ENCODE results near the gene IRF2BP2. TPM values are rescaled to one million over a fixed set of nuclear protein-coding genes. Genes with fewer than 3 reads are reported as not detected.

IRF2BP2 gene
- total and polyA plus RNA-seq, 11 donors: 36.1 to 126 (median 80.1) TPM

DNA sequence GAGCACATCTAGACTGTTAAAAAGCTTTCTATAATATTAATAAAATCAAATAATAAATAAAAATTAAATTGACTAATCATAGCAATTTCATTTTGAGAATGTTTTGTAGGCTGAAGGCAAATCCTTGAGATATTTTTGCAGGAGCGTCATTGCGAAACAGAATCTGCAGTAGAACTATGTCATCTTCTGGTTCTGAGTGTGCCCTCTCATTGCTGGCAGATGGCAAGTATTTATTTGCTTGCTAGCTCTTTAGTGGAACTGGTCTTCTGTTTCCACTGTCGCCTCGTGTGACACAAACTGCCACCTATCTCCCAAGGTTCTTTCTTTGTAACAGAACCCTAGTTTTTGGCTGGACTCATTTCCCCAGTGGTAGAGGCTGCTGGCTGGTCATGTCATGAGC is 19.0 kb upstream of the IRF2BP2 start:
- Histone ChIP-seq H3K27ac (no peak overlapping the region), H3K4me1 (peaks cover 0 to 18% (median 2%) of the 10 kb centered on the region in 12 donors), H3K36me3 (no peaks in the 10 kb centered on the region), H3K27me3 (no peaks in the 10 kb centered on the region), H3K4me3 (no peak overlapping the region), H3K9me3 (no peaks in the 10 kb centered on the region)
- ATAC-seq (no peak), DNase-seq (no peak)
- 82 to 98% (median 91%) methylated on average over 4 of the region's 4 CpGs for WGBS, 4 donors
- TF ChIP-seq POLR2A (IDR thresholded peaks at IDR 0.05): no peak
- TF ChIP-seq CTCF (IDR thresholded peaks at IDR 0.05): no peak
- intact Hi-C loops (cut with DNase I): loop anchor here in 4 of 10 donors (5.0 to 10.0 kb wide), 3 partner anchors 33 to 196 kb away; no protein-coding TSS in a partner anchor

- WGBS, 4 donors: 90 to 99% (median 95%) methylated on average over 5 of the region's 5 CpGs
- DNase-seq: no peak
- H3K4me3 ChIP-seq: no peak overlapping the region
- peaks cover 0 to 20% (median 2%) of the 10 kb centered on the region in 12 donors for H3K4me1 ChIP-seq
- ATAC-seq: no peak
- no peaks in the 10 kb centered on the region for H3K27me3 ChIP-seq
- H3K27ac ChIP-seq: no peak overlapping the region
- intact Hi-C loops (cut with DNase I): loop anchor here in 4 of 10 donors (5.0 to 10.0 kb wide), 3 partner anchors 34 to 197 kb away; no protein-coding TSS in a partner anchor
- no peaks in the 10 kb centered on the region for H3K9me3 ChIP-seq
- TF ChIP-seq CTCF (IDR thresholded peaks at IDR 0.05): no peak
- no peak for TF ChIP-seq POLR2A (IDR thresholded peaks at IDR 0.05)
- H3K36me3 ChIP-seq: no peaks in the 10 kb centered on the region
Observed at GRCh38 chr1:234628089-234628488, 18.1 kb upstream of the IRF2BP2 start.

DNA sequence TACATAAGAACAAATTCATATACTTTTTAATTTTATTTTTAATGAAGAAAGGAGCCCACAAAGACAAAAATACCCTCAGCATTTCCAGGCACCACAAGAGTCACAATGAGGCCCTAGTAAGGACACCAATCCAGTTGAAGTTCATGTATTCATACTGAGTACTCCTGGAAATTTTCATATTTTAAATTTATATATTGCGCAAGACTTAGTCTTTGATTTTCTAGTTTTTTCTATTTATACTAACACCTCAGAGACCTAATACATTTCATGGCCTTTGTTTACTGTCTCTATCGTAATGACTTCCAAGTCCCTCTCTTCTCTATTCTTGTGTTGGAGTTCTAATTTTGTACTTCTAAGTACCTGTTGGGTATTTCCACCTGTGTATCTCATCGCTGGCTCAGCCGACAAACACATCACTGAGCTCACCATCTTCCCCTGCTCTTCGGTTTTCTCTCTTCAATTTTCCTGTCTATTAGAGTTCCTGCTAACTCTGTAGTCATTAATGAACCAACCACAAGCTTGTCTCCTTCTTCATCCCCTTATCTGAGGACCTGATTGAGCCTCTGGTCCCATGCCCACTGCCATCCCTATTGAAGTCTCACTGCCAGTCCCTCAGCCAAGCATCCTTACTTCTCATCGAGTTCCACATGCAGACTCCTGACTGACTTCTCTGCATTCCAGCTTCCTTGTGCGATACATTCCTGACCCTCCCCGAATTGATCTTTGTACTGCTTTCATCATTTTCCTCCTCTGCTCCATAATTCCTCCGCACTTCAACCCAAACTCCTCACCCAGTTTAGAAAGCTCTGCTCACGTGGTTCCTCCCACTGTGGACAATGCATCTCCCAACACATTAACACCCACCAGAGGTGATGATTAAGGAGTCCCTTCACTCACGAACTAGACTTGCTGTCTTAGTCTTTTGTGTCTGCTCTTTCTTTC is 17.3 kb upstream of the IRF2BP2 start:
- WGBS, 4 donors: 82 to 95% (median 88%) methylated on average over 11 of the region's 11 CpGs
- no peaks in the 10 kb centered on the region for H3K27me3 ChIP-seq
- H3K27ac ChIP-seq: no peak overlapping the region
- no peak for ATAC-seq
- H3K36me3 ChIP-seq: no peaks in the 10 kb centered on the region
- H3K4me1 ChIP-seq: peaks cover 0 to 20% (median 2%) of the 10 kb centered on the region in 12 donors
- no peak for DNase-seq
- no peak overlapping the region for H3K4me3 ChIP-seq
- H3K9me3 ChIP-seq: no peaks in the 10 kb centered on the region
- TF ChIP-seq POLR2A (IDR thresholded peaks at IDR 0.05) (no peak), CTCF (IDR thresholded peaks at IDR 0.05) (no peak)
- intact Hi-C loops (cut with DNase I): loop anchor here in 4 of 10 donors (5.0 to 10.0 kb wide), 3 partner anchors 35 to 198 kb away; no protein-coding TSS in a partner anchor

- Histone ChIP-seq H3K4me1 (peaks cover 0 to 20% (median 3%) of the 10 kb centered on the region in 12 donors), H3K36me3 (no peaks in the 10 kb centered on the region), H3K27me3 (no peaks in the 10 kb centered on the region), H3K4me3 (no peak overlapping the region), H3K9me3 (no peaks in the 10 kb centered on the region), H3K27ac (no peak overlapping the region)
- intact Hi-C loops (cut with DNase I): loop anchor here in 4 of 10 donors (5.0 to 10.0 kb wide), 3 partner anchors 36 to 198 kb away; no protein-coding TSS in a partner anchor
- 96 to 98% (median 96%) methylated on average over 6 of the region's 6 CpGs for WGBS, 4 donors
- DNase-seq (no peak), ATAC-seq (no peak)
- TF ChIP-seq CTCF (IDR thresholded peaks at IDR 0.05) (no peak), POLR2A (IDR thresholded peaks at IDR 0.05) (no peak)
Observed at GRCh38 chr1:234626391-234626790, 16.4 kb upstream of the IRF2BP2 start.
